Mesenchymal stem cell (in vitro differentiated cells and primary cell): ENCODE data around the gene MMAB.

ENCODE experiments used
- DNase-seq: peaks from one replicate; pipeline ENCODE4 v3.0.0-alpha.2; 2013
- H2AFZ ChIP-seq: one replicate; pipeline ENCODE4 v1.6.1; 2013; ENCODE audit warnings: low read depth, mild to moderate bottlenecking, control low read depth, inconsistent platforms, low read length, moderate library complexity
- H2AK5ac ChIP-seq: 2 replicates; pipeline ENCODE4 v1.6.1; 2013; ENCODE audit warnings: low read length, moderate library complexity, mild to moderate bottlenecking, inconsistent platforms; ENCODE audit not compliant: severe bottlenecking
- H2BK120ac ChIP-seq: one replicate; pipeline ENCODE4 v1.6.1; 2013; ENCODE audit warnings: low read depth, mild to moderate bottlenecking, inconsistent platforms, low read length, moderate library complexity
- H2BK12ac ChIP-seq, 2 experiments: one replicate each; pipeline ENCODE4 v1.6.1; 2013; ENCODE audit warnings: inconsistent platforms in 2 of 2, low read length in 2 of 2, mild to moderate bottlenecking in 2 of 2, moderate library complexity in 2 of 2, control low read depth in 1 of 2
- H2BK15ac ChIP-seq: one replicate; pipeline ENCODE4 v1.6.1; 2013; ENCODE audit warnings: mild to moderate bottlenecking, low read depth, inconsistent platforms; ENCODE audit not compliant: poor library complexity, severe bottlenecking
- H2BK5ac ChIP-seq: 2 replicates; pipeline ENCODE4 v1.6.1; 2013; ENCODE audit warnings: low read depth, mild to moderate bottlenecking, low read length, control low read depth, inconsistent platforms; ENCODE audit not compliant: poor library complexity, severe bottlenecking
- H3K14ac ChIP-seq, 2 experiments: one replicate each; pipeline ENCODE4 v1.6.1; 2013; ENCODE audit warnings: inconsistent platforms in 2 of 2, low read length in 2 of 2, control low read depth in 1 of 2, mild to moderate bottlenecking in 1 of 2, moderate library complexity in 1 of 2
- H3K18ac ChIP-seq, 2 experiments: one replicate each; pipeline ENCODE4 v1.6.1; 2013; ENCODE audit warnings: inconsistent platforms in 2 of 2, low read length in 2 of 2, control low read depth in 1 of 2, low read depth in 1 of 2, mild to moderate bottlenecking in 1 of 2
- H3K23ac ChIP-seq, 2 experiments: one replicate each; pipeline ENCODE4 v1.6.1; 2013; ENCODE audit warnings: inconsistent platforms in 2 of 2, low read length in 2 of 2, mild to moderate bottlenecking in 2 of 2, moderate library complexity in 2 of 2, control low read depth in 1 of 2
- H3K27ac ChIP-seq: 2 replicates; pipeline ENCODE4 v1.5.1; 2013; ENCODE audit warnings: mild to moderate bottlenecking, moderate library complexity, low read length, control low read depth, inconsistent platforms; ENCODE audit not compliant: poor library complexity, severe bottlenecking
- H3K27me3 ChIP-seq, 2 experiments: 2 replicates each; pipeline versions ENCODE4 v1.6.1 to v1.7.0; 2013; ENCODE audit warnings: low read length in 2 of 2, mild to moderate bottlenecking in 2 of 2, moderate library complexity in 2 of 2, control low read depth in 1 of 2, inconsistent platforms in 1 of 2; ENCODE audit not compliant: control insufficient read depth in 1 of 2, insufficient read depth in 1 of 2
- H3K36me3 ChIP-seq, 2 experiments: 2 replicates each; pipeline versions ENCODE4 v1.6.1 to v1.7.0; 2013; ENCODE audit warnings: low read length in 2 of 2, control low read depth in 1 of 2, inconsistent platforms in 1 of 2, low read depth in 1 of 2, mild to moderate bottlenecking in 1 of 2; ENCODE audit not compliant: insufficient read depth in 2 of 2, control insufficient read depth in 1 of 2
- H3K4ac ChIP-seq, 2 experiments: one replicate each; pipeline ENCODE4 v1.6.1; 2013; ENCODE audit warnings: inconsistent platforms in 2 of 2, low read length in 2 of 2, mild to moderate bottlenecking in 2 of 2, moderate library complexity in 2 of 2, control low read depth in 1 of 2, low read depth in 1 of 2
- H3K4me1 ChIP-seq: 2 replicates; pipeline ENCODE4 v1.6.1; 2013; ENCODE audit warnings: low read depth, low read length, control low read depth; ENCODE audit not compliant: control insufficient read depth, insufficient read depth
- H3K4me2 ChIP-seq: 2 replicates; pipeline ENCODE4 v1.6.1; 2013; ENCODE audit warnings: low read length, mild to moderate bottlenecking, inconsistent platforms; ENCODE audit not compliant: poor library complexity, severe bottlenecking
- H3K4me3 ChIP-seq, 2 experiments: 2 replicates each; pipeline versions ENCODE4 v1.5.1 to v1.7.0; 2013; ENCODE audit warnings: low read length in 2 of 2, mild to moderate bottlenecking in 2 of 2, control low read depth in 1 of 2, low read depth in 1 of 2; ENCODE audit not compliant: insufficient read depth in 1 of 2
- H3K79me1 ChIP-seq: replicated peaks from 2 replicates; pipeline ENCODE4 v1.6.1; 2013; ENCODE audit warnings: mild to moderate bottlenecking, control low read depth, low read length, inconsistent platforms; ENCODE audit not compliant: poor library complexity, severe bottlenecking
- H3K9ac ChIP-seq: 2 replicates; pipeline ENCODE4 v1.7.0; 2013; ENCODE audit warnings: mild to moderate bottlenecking, low read length, moderate library complexity
- H3K9me3 ChIP-seq: 2 replicates; pipeline ENCODE4 v1.7.0; 2013; ENCODE audit warnings: mild to moderate bottlenecking, low read length; ENCODE audit not compliant: control insufficient read depth
- H4K8ac ChIP-seq: one replicate; pipeline ENCODE4 v1.6.1; 2013; ENCODE audit warnings: inconsistent platforms, mild to moderate bottlenecking, low read length, moderate library complexity
- H4K91ac ChIP-seq: one replicate; pipeline ENCODE4 v1.6.1; 2013; ENCODE audit warnings: mild to moderate bottlenecking, low read length, inconsistent platforms
- WGBS: methylation state at CpG from one replicate; pipeline ENCODE4 v1.1.7; 2013; ENCODE audit warnings: mixed read lengths; 5-methylcytosine and 5-hydroxymethylcytosine counted together

MMAB gene

DNA sequence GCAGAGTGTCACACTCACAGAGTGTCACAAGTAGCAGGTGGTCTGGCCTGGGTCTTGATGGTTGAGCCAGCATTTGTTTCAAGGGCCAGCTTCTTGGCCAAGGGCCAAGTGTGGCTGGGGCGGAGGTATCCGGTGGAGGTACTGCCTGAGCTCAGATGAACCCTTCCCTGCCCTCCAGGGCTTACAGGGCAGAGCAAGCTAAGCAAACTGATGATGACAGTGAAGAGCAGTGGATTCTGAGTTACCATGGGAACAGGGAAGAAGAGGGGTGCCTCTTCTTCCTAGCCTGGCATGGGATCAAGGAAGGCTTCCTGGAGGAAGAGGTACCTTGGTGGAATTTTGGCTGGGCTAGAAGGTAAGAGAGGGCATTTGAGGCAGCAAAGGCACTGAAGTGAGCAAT is 36.0 kb upstream of the MMAB start:
- H3K4me1 ChIP-seq, result peaks cover 7% of the 10 kb centered on the region
- no peak overlapping the region for H2AK5ac ChIP-seq
- 88% methylated on average over 2 of the region's 2 CpGs for WGBS
- no peak overlapping the region for H2BK15ac ChIP-seq
- H4K91ac ChIP-seq, result no peak overlapping the region
- H2BK12ac ChIP-seq, result no peak overlapping the region
- H3K18ac ChIP-seq, result no peak overlapping the region
- H3K27me3 ChIP-seq, result peaks cover 70 to 89% of the 10 kb centered on the region in 2 experiments
- no peak overlapping the region for H3K4me2 ChIP-seq
- DNase-seq, result no peak
- no peak overlapping the region for H4K8ac ChIP-seq
- H3K9me3 ChIP-seq, result peaks cover 6% of the 10 kb centered on the region
- H3K4ac ChIP-seq, result no peak overlapping the region
- H3K9ac ChIP-seq, result no peak overlapping the region
- H3K36me3 ChIP-seq, result no peaks in the 10 kb centered on the region
- H3K27ac ChIP-seq, result no peak overlapping the region
- no peak overlapping the region for H2BK5ac ChIP-seq
- no peak overlapping the region for H3K23ac ChIP-seq
- H2BK120ac ChIP-seq, result no peak overlapping the region
- no peaks in the 10 kb centered on the region for H3K79me1 ChIP-seq
- H3K14ac ChIP-seq, result no peak overlapping the region
- no peak overlapping the region for H3K4me3 ChIP-seq
- H2AFZ ChIP-seq, result no peak overlapping the region

DNA sequence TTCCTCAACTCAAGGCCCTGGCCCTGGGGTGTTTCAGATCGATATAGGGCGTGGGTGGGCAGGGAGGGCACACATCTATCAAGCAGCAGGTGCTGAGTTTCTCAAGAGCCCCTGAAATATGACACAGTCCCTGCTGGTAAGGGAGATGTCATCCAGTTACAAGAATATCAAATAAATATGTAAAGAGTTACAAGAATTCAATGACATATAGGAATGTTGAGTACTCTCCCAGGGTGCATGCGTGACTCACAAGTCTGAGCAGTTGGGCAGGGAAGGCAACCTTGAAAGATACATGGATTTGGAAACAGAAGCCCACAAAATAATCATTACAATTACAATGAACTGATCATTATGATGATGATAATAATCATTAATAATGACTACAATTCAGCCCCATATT is 35.5 kb upstream of the MMAB start:
- Histone ChIP-seq H3K79me1 (no peaks in the 10 kb centered on the region), H2BK5ac (no peak overlapping the region), H3K27me3 (peaks cover 74 to 89% of the 10 kb centered on the region in 2 experiments), H2AK5ac (no peak overlapping the region), H3K4me1 (peaks cover 7% of the 10 kb centered on the region), H3K4me3 (no peak overlapping the region), H3K4ac (no peak overlapping the region), H3K36me3 (no peaks in the 10 kb centered on the region), H3K9me3 (peaks cover 6% of the 10 kb centered on the region), H3K23ac (no peak overlapping the region), H4K8ac (no peak overlapping the region), H2AFZ (no peak overlapping the region), H3K9ac (no peak overlapping the region), H2BK120ac (no peak overlapping the region), H3K18ac (no peak overlapping the region), H4K91ac (no peak overlapping the region), H3K14ac (no peak overlapping the region), H2BK12ac (no peak overlapping the region), H3K4me2 (no peak overlapping the region), H3K27ac (no peak overlapping the region), H2BK15ac (no peak overlapping the region)
- WGBS, result 96% methylated on average over 3 of the region's 3 CpGs
- no peak for DNase-seq

DNA sequence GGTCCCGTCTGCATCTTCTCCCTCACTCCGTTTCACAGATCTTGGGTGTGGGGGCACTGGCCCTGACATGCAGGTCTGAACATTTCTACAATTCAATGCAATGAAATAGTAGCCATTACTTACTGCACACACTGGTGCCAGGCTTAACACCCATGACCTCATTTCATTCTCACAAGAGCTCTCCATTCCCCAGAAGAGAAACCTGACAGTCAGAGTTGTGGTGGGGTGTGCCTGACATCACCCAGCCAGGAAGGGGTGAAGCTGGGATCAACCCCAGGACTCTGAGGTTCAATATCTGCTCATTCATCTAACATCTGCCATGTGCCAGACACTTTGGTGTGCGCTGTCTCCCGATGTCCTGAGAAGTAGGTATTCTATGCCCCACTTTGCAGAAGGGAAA is 35.0 kb upstream of the MMAB start:
- peaks cover 7% of the 10 kb centered on the region for H3K4me1 ChIP-seq
- no peak overlapping the region for H2BK120ac ChIP-seq
- H3K9ac ChIP-seq, result no peak overlapping the region
- H3K23ac ChIP-seq, result no peak overlapping the region
- no peak overlapping the region for H3K4me2 ChIP-seq
- no peak overlapping the region for H2BK15ac ChIP-seq
- DNase-seq, result no peak
- H3K14ac ChIP-seq, result no peak overlapping the region
- no peaks in the 10 kb centered on the region for H3K36me3 ChIP-seq
- 95% methylated on average over 4 of the region's 4 CpGs for WGBS
- no peak overlapping the region for H3K4me3 ChIP-seq
- peaks cover 69 to 84% of the 10 kb centered on the region in 2 experiments for H3K27me3 ChIP-seq
- no peak overlapping the region for H2AFZ ChIP-seq
- H2AK5ac ChIP-seq, result no peak overlapping the region
- no peak overlapping the region for H2BK12ac ChIP-seq
- H4K91ac ChIP-seq, result no peak overlapping the region
- no peak overlapping the region for H4K8ac ChIP-seq
- H2BK5ac ChIP-seq, result no peak overlapping the region
- no peak overlapping the region for H3K27ac ChIP-seq
- peaks cover 6% of the 10 kb centered on the region for H3K9me3 ChIP-seq
- H3K4ac ChIP-seq, result no peak overlapping the region
- H3K18ac ChIP-seq, result no peak overlapping the region
- no peaks in the 10 kb centered on the region for H3K79me1 ChIP-seq

DNA sequence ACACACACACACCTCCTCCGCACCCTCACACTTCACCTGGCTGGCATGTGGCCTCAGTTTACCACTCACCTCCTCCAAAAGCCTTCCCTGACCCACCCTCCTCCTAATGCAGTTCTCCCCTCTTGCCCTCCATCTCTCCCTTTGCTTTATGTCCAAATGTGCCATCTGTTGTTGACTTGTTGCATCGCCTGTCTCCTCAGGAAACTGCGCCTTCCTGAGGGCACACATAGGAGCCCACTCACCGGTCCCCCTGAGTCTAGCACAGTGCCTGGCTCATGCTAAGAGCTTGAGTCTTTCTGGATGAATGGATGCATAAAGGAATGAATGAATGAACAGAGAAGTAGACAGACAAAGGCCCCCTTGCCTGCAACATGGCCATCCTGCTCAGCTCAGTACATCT is 34.3 kb upstream of the MMAB start:
- no peaks in the 10 kb centered on the region for H3K79me1 ChIP-seq
- no peak overlapping the region for H4K8ac ChIP-seq
- H3K18ac ChIP-seq, result no peak overlapping the region
- no peak overlapping the region for H3K9ac ChIP-seq
- H3K4me1 ChIP-seq, result peaks cover 7% of the 10 kb centered on the region
- H2BK120ac ChIP-seq, result no peak overlapping the region
- no peak overlapping the region for H3K4me2 ChIP-seq
- no peak overlapping the region for H2BK12ac ChIP-seq
- H4K91ac ChIP-seq, result no peak overlapping the region
- no peak overlapping the region for H2BK5ac ChIP-seq
- no peak overlapping the region for H3K4ac ChIP-seq
- H3K27ac ChIP-seq, result no peak overlapping the region
- H3K14ac ChIP-seq, result no peak overlapping the region
- no peaks in the 10 kb centered on the region for H3K36me3 ChIP-seq
- H3K9me3 ChIP-seq, result peaks cover 6% of the 10 kb centered on the region
- peaks cover 63 to 81% of the 10 kb centered on the region in 2 experiments for H3K27me3 ChIP-seq
- 91% methylated on average over 4 of the region's 4 CpGs for WGBS
- no peak for DNase-seq
- no peak overlapping the region for H2AFZ ChIP-seq
- no peak overlapping the region for H3K4me3 ChIP-seq
- H3K23ac ChIP-seq, result no peak overlapping the region
- no peak overlapping the region for H2AK5ac ChIP-seq
- no peak overlapping the region for H2BK15ac ChIP-seq
